Astrocyte of the cerebellum (primary cell): ENCODE data around the gene LRRC61.
A peak's percentile ranks its signal among the peaks of the same experiment; 100 is the strongest.

ENCODE experiments used
- DNase-seq: peaks from one replicate; pipeline ENCODE4 v3.0.0-alpha.2; 2011; ENCODE audit warnings: low read depth
- H3K4me3 ChIP-seq: 2 replicates; pipeline ENCODE4 v1.5.1; 2011; ENCODE audit warnings: mild to moderate bottlenecking, low read depth, low read length, moderate library complexity
- CTCF ChIP-seq: IDR thresholded peaks from 2 replicates; pipeline ENCODE4 v1.5.1; 2012; ENCODE audit warnings: low read length, low read depth, moderate library complexity, mild to moderate bottlenecking; ENCODE audit errors: missing control alignments
- in situ Hi-C: cut with HindIII; loops from 2 replicates; pipeline ENCODE4 v1.10.0; 2017; ENCODE audit warnings: low sequenced_read_pairs

Gene LRRC61

GRCh38 chr7:150317748-150318444, 5.3 kb upstream of the LRRC61 start:
- no peak overlapping the region for H3K4me3 ChIP-seq
- in situ Hi-C loops, result no loop called here
- no peak for TF ChIP-seq CTCF
- peak; percentile 93 for DNase-seq

GRCh38 chr7:150321788-150322113, 1.4 kb upstream of the LRRC61 start:
- H3K4me3 ChIP-seq, result no peak overlapping the region
- DNase-seq, result no peak
- no peak for TF ChIP-seq CTCF
- in situ Hi-C loops, result no loop called here

- in situ Hi-C loops, result no loop called here
- DNase-seq, result no peak
- H3K4me3 ChIP-seq, result no peak overlapping the region
- no peak for TF ChIP-seq CTCF
Observed at GRCh38 chr7:150322114-150322832, 882 bp upstream of the LRRC61 start.

GRCh38 chr7:150323682-150324372, 672 bp downstream of the LRRC61 start:
- H3K4me3 ChIP-seq, result peak overlapping the region; percentile 44
- no peak for DNase-seq
- in situ Hi-C loops, result no loop called here
- no peak for TF ChIP-seq CTCF

GRCh38 chr7:150324373-150324961, 1.3 kb downstream of the LRRC61 start:
- in situ Hi-C loops, result no loop called here
- TF ChIP-seq CTCF, result no peak
- H3K4me3 ChIP-seq, result no peak overlapping the region
- no peak for DNase-seq

- in situ Hi-C loops, result no loop called here
- DNase-seq, result no peak
- no peak overlapping the region for H3K4me3 ChIP-seq
- no peak for TF ChIP-seq CTCF
Observed at GRCh38 chr7:150325110-150325611, 2.0 kb downstream of the LRRC61 start.
